Neuronal stem cell (in vitro differentiated cells): Measurements from ENCODE around the gene NUP188.
A peak's percentile ranks its signal among the peaks of the same experiment; 100 is the strongest.

Experiments used
- DNase-seq: peaks from one replicate; pipeline ENCODE4 v3.0.0-alpha.2; 2013; ENCODE audit warnings: low spot score
- H2AFZ ChIP-seq: one replicate; pipeline ENCODE4 v1.6.1; 2013; ENCODE audit warnings: mild to moderate bottlenecking, low read length, inconsistent platforms
- H2AK5ac ChIP-seq: 2 replicates; pipeline ENCODE4 v1.6.1; 2013; ENCODE audit warnings: low read depth, mild to moderate bottlenecking, inconsistent platforms, low read length, moderate library complexity, mixed read lengths
- H2BK120ac ChIP-seq: 2 replicates; pipeline ENCODE4 v1.6.1; 2013; ENCODE audit warnings: low read depth, mild to moderate bottlenecking, inconsistent platforms, low read length, moderate library complexity, mixed read lengths
- H2BK12ac ChIP-seq: one replicate; pipeline ENCODE4 v1.6.1; 2013; ENCODE audit warnings: low read length, inconsistent platforms
- H2BK15ac ChIP-seq: 2 replicates; pipeline ENCODE4 v1.6.1; 2013; ENCODE audit warnings: mild to moderate bottlenecking, low read length, inconsistent platforms, mixed read lengths
- H2BK5ac ChIP-seq: one replicate; pipeline ENCODE4 v1.6.1; 2013; ENCODE audit warnings: inconsistent platforms, mild to moderate bottlenecking, low read length, moderate library complexity
- H3K14ac ChIP-seq: one replicate; pipeline ENCODE4 v1.6.1; 2013; ENCODE audit warnings: low read length, inconsistent platforms
- H3K18ac ChIP-seq: 2 replicates; pipeline ENCODE4 v1.6.1; 2013; ENCODE audit warnings: low read length, inconsistent platforms
- H3K23ac ChIP-seq: 2 replicates; pipeline ENCODE4 v1.6.1; 2013; ENCODE audit warnings: low read depth, mild to moderate bottlenecking, mixed read lengths, low read length, inconsistent platforms; ENCODE audit not compliant: poor library complexity
- H3K27ac ChIP-seq: replicated peaks from 3 replicates; pipeline ENCODE4 v1.5.1; 2013; ENCODE audit warnings: low read length, inconsistent platforms
- H3K27me3 ChIP-seq, 3 experiments: 2 replicates each; pipeline ENCODE4 v1.6.1; 2013; ENCODE audit warnings: low read length in 3 of 3, mild to moderate bottlenecking in 2 of 3, inconsistent platforms in 1 of 3, low read depth in 1 of 3, mixed read lengths in 1 of 3, moderate library complexity in 1 of 3; ENCODE audit not compliant: control insufficient read depth in 3 of 3, insufficient read depth in 3 of 3
- H3K36me3 ChIP-seq, 2 donors: replicated peaks in 1 of 2; 2 replicates each; pipeline ENCODE4 v1.6.1; 2013; ENCODE audit warnings: low read length in 2 of 2; ENCODE audit not compliant: control insufficient read depth in 2 of 2, insufficient read depth in 2 of 2
- H3K4ac ChIP-seq: 2 replicates; pipeline ENCODE4 v1.6.1; 2013; ENCODE audit warnings: inconsistent platforms, mild to moderate bottlenecking, low read length, moderate library complexity
- H3K4me1 ChIP-seq, 2 donors: 1 replicate in 1 of 2; 2 replicates in 1 of 2; pipeline ENCODE4 v1.6.1; 2013; ENCODE audit warnings: low read length in 2 of 2, low read depth in 1 of 2; ENCODE audit not compliant: control insufficient read depth in 2 of 2, insufficient read depth in 1 of 2
- H3K4me2 ChIP-seq: one replicate; pipeline ENCODE4 v1.6.1; 2013; ENCODE audit warnings: mild to moderate bottlenecking, low read length, inconsistent platforms; ENCODE audit not compliant: insufficient read depth, poor library complexity, severe bottlenecking
- H3K4me3 ChIP-seq, 2 donors: 2 replicates each; pipeline ENCODE4 v1.5.1; 2013; ENCODE audit warnings: low read length in 2 of 2, mild to moderate bottlenecking in 2 of 2, inconsistent platforms in 1 of 2, moderate library complexity in 1 of 2
- H3K79me1 ChIP-seq: one replicate; pipeline ENCODE4 v1.6.1; 2013; ENCODE audit warnings: low read depth, mild to moderate bottlenecking, inconsistent platforms, low read length, moderate library complexity
- H3K9ac ChIP-seq: one replicate; pipeline ENCODE4 v1.6.1; 2013; ENCODE audit warnings: mild to moderate bottlenecking, low read depth, low read length, inconsistent platforms; ENCODE audit not compliant: poor library complexity
- H3K9me3 ChIP-seq, 2 donors: replicated peaks in 1 of 2; 2 replicates each; pipeline versions ENCODE3 to v1.6.1; 2013; ENCODE audit warnings: low read length in 2 of 2, mild to moderate bottlenecking in 2 of 2, inconsistent platforms in 1 of 2, low read depth in 1 of 2, mixed read lengths in 1 of 2, moderate library complexity in 1 of 2; ENCODE audit not compliant: control insufficient read depth in 2 of 2, insufficient read depth in 1 of 2
- H4K8ac ChIP-seq: one replicate; pipeline ENCODE4 v1.6.1; 2013; ENCODE audit warnings: low read depth, mild to moderate bottlenecking, inconsistent platforms, low read length, moderate library complexity
- H4K91ac ChIP-seq: one replicate; pipeline ENCODE4 v1.6.1; 2013; ENCODE audit warnings: low read length, low read depth, mild to moderate bottlenecking, inconsistent platforms; ENCODE audit not compliant: poor library complexity
- WGBS, 2 donors: extraction: QIAGEN DNeasy Blood & Tissue Kit; methylation state at CpG; one replicate each; pipeline ENCODE4 v1.1.7; 2013; ENCODE audit warnings: missing lambda C conversion rate in 2 of 2, mixed read lengths in 1 of 2; ENCODE audit not compliant: insufficient read length in 2 of 2, insufficient replicate concordance in 1 of 2; ENCODE audit errors: extremely low coverage in 2 of 2; 5-methylcytosine and 5-hydroxymethylcytosine counted together

Gene NUP188

DNA sequence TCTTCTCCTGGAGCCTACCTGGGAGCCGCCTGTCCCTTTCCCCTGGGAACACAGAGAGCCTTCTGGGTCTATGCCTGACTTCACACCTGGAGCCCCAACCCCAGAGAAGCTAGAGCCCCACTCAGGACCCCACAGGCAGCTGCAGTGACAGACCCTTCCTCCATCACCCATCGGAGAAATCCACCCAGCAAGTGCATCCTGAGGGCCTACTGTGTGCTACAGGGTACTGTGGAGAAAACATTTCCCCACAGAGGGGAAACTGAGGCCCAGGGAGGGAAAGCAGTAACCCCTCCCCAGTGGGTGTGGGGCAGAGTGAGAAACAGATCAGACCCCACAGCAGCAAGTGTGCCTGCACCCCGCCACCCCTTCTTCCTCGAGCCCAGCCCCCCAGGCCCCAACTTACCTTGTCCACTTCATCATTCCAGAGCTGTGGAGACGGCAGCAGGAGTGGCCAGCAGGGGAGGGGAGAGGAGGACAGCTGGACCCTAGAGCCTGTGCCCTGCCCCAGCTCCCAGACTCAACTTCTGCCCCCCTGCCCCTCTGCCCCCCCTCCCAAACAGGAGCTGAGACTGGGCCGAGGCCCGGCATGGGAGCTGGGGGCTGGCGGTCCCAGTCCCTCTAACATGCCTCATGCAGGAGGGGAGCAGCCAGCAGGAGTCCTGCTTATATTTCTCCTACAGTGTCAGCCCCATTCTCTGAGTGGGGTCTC, 62.9 kb downstream of the NUP188 start:
- H3K27ac ChIP-seq = no peak overlapping the region
- no peak overlapping the region for H2AK5ac ChIP-seq
- no peak overlapping the region for H2BK120ac ChIP-seq
- H4K8ac ChIP-seq = no peak overlapping the region
- H3K79me1 ChIP-seq = peaks cover 12% of the 10 kb centered on the region
- H3K23ac ChIP-seq = no peak overlapping the region
- no CpG with 5 or more reads among the region's 8 CpGs for WGBS, 2 donors
- DNase-seq = no peak
- H3K9ac ChIP-seq = no peak overlapping the region
- H2BK5ac ChIP-seq = no peak overlapping the region
- no peak overlapping the region for H3K18ac ChIP-seq
- no peaks in the 10 kb centered on the region for H3K9me3 ChIP-seq
- H3K27me3 ChIP-seq = no peaks in the 10 kb centered on the region
- H2BK15ac ChIP-seq = no peak overlapping the region
- H3K4me3 ChIP-seq = no peak overlapping the region
- H3K4me2 ChIP-seq = no peak overlapping the region
- no peak overlapping the region for H3K14ac ChIP-seq
- H4K91ac ChIP-seq = no peak overlapping the region
- peaks cover 1 to 5% of the 10 kb centered on the region in 2 donors for H3K4me1 ChIP-seq
- H3K36me3 ChIP-seq = peaks cover 55 to 93% of the 10 kb centered on the region in 2 donors
- H2BK12ac ChIP-seq = no peak overlapping the region
- no peak overlapping the region for H2AFZ ChIP-seq
- H3K4ac ChIP-seq = no peak overlapping the region

DNA sequence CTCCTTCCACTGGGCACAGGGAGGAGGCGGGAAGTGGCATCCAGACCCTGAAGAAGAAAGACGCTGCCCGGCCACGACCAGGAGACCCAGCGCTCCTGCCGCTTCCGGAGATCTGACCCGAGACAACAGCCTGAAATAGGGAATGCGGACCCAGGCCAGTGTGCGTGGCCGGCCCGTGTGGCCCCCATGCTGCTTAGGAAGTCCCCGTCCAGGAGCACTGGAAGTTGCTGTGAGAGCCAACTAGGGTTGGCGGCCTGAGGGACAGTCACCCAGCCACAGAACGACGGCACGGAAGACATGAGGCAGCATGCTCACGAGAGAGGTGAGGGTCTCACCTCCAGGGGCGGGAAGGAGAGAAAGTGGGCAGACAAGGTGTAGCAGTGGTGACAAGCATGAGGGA, 63.7 kb downstream of the NUP188 start:
- Histone ChIP-seq H4K8ac (no peak overlapping the region), H3K9me3 (no peaks in the 10 kb centered on the region), H4K91ac (no peak overlapping the region), H3K4me2 (no peak overlapping the region), H2AFZ (no peak overlapping the region), H3K79me1 (peaks cover 12% of the 10 kb centered on the region), H2BK5ac (no peak overlapping the region), H3K27ac (no peak overlapping the region), H3K36me3 (peaks cover 48 to 92% of the 10 kb centered on the region in 2 donors), H2BK120ac (no peak overlapping the region), H3K9ac (no peak overlapping the region), H2BK15ac (no peak overlapping the region), H3K4me1 (peaks cover 1 to 5% of the 10 kb centered on the region in 2 donors), H2BK12ac (no peak overlapping the region), H3K4ac (no peak overlapping the region), H3K14ac (no peak overlapping the region), H3K27me3 (no peaks in the 10 kb centered on the region), H3K4me3 (no peak overlapping the region), H3K18ac (no peak overlapping the region), H3K23ac (no peak overlapping the region), H2AK5ac (no peak overlapping the region)
- WGBS, 2 donors = no CpG with 5 or more reads among the region's 19 CpGs
- no peak for DNase-seq

DNA sequence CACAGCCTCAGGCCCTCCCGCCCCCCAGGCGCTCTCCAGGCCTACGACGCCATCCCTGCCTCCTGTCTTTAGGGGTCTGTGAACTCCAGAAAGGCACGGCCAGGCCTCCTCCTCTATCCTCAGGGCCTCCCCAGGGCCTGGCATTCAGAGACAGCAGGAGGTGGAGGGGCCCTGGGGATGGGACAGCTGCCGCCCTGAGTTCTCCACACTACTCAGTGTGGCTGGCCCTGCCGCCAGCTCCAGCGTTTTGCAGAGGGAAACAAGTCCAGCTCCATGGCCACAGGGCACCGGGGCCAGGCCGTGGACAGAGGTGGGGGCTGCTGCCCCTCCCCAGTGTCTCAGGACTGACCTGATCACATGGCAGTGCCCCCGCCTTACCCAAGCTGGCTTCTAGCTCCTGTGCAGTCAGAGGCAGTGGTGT, 64.3 kb downstream of the NUP188 start:
- H3K79me1 ChIP-seq = peaks cover 12% of the 10 kb centered on the region
- no peaks in the 10 kb centered on the region for H3K27me3 ChIP-seq
- no peak overlapping the region for H3K18ac ChIP-seq
- H3K23ac ChIP-seq = peak overlapping the region; percentile 55
- H3K27ac ChIP-seq = no peak overlapping the region
- peak overlapping the region; percentile 65 for H4K8ac ChIP-seq
- no peak for DNase-seq
- H2BK120ac ChIP-seq = no peak overlapping the region
- no peak overlapping the region for H2BK5ac ChIP-seq
- H2AK5ac ChIP-seq = no peak overlapping the region
- no CpG with 5 or more reads among the region's 11 CpGs for WGBS, 2 donors
- no peak overlapping the region for H3K9ac ChIP-seq
- H3K9me3 ChIP-seq = no peaks in the 10 kb centered on the region
- no peak overlapping the region for H3K14ac ChIP-seq
- H3K36me3 ChIP-seq = peaks cover 42 to 86% of the 10 kb centered on the region in 2 donors
- H2AFZ ChIP-seq = no peak overlapping the region
- no peak overlapping the region for H3K4me3 ChIP-seq
- no peak overlapping the region for H3K4me2 ChIP-seq
- no peak overlapping the region for H3K4ac ChIP-seq
- no peak overlapping the region for H2BK12ac ChIP-seq
- no peak overlapping the region for H2BK15ac ChIP-seq
- H3K4me1 ChIP-seq = peaks cover 1 to 5% of the 10 kb centered on the region in 2 donors
- no peak overlapping the region for H4K91ac ChIP-seq

DNA sequence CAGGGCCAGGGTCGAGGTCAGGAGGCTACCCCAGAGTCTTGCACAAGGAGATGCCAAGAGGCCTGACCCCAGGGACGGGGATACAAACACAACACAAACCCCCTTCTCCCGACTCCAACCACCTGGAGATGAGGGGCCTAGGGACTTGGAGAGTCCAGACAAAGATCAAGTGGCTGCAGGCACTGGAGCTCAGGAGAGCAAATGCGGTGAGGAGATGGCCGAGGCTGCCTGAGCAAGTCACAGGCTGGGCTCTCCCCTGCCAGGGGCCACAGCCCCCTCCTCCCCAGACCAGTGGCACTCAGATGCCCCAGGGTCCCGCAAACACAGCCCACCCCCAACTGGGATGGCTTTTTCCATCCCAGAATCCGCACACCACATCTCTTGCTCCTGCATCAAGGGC, 64.8 kb downstream of the NUP188 start:
- H2BK5ac ChIP-seq = no peak overlapping the region
- no peak overlapping the region for H3K23ac ChIP-seq
- no peaks in the 10 kb centered on the region for H3K9me3 ChIP-seq
- H2AFZ ChIP-seq = no peak overlapping the region
- H2BK12ac ChIP-seq = no peak overlapping the region
- peaks cover 1 to 5% of the 10 kb centered on the region in 2 donors for H3K4me1 ChIP-seq
- no peak overlapping the region for H3K4me3 ChIP-seq
- H2BK15ac ChIP-seq = no peak overlapping the region
- no peak overlapping the region for H3K14ac ChIP-seq
- peaks cover 12% of the 10 kb centered on the region for H3K79me1 ChIP-seq
- H3K4me2 ChIP-seq = no peak overlapping the region
- H3K27me3 ChIP-seq = no peaks in the 10 kb centered on the region
- H2AK5ac ChIP-seq = no peak overlapping the region
- no peak overlapping the region for H3K27ac ChIP-seq
- peaks cover 40 to 84% of the 10 kb centered on the region in 2 donors for H3K36me3 ChIP-seq
- DNase-seq = no peak
- H3K9ac ChIP-seq = no peak overlapping the region
- no peak overlapping the region for H2BK120ac ChIP-seq
- H3K18ac ChIP-seq = no peak overlapping the region
- no peak overlapping the region for H4K8ac ChIP-seq
- H3K4ac ChIP-seq = no peak overlapping the region
- H4K91ac ChIP-seq = no peak overlapping the region
- no CpG with 5 or more reads among the region's 7 CpGs for WGBS, 2 donors
